ENCODE measurements around the gene PNLIPRP1.

DNA sequence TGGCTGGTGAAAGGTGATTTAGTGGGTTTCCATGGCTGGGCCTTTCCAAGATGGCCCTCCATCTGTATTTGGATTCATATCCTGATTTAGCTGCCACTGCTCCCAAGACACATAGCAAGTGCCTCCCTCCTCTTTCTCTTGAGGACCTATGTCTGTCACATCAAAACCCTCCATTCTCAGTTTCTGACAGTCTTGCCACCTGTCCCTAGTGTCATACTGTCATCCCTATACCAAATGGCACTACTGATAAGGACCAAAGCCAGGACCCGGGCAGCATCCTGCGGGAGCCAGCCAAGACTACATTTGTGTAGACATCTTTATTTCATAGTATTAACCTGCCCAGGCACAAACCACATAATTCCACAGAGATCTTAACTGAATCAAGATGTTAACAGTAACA is 64.8 kb downstream of the PNLIPRP1 start:
- TF ChIP-seq, protein P1, sequence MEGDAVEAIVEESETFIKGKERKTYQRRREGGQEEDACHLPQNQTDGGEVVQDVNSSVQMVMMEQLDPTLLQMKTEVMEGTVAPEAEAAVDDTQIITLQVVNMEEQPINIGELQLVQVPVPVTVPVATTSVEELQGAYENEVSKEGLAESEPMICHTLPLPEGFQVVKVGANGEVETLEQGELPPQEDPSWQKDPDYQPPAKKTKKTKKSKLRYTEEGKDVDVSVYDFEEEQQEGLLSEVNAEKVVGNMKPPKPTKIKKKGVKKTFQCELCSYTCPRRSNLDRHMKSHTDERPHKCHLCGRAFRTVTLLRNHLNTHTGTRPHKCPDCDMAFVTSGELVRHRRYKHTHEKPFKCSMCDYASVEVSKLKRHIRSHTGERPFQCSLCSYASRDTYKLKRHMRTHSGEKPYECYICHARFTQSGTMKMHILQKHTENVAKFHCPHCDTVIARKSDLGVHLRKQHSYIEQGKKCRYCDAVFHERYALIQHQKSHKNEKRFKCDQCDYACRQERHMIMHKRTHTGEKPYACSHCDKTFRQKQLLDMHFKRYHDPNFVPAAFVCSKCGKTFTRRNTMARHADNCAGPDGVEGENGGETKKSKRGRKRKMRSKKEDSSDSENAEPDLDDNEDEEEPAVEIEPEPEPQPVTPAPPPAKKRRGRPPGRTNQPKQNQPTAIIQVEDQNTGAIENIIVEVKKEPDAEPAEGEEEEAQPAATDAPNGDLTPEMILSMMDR (conservative IDR thresholded peaks at IDR 0.05; ENCODE audit: low read depth, low read length), result no peak
- no peak for TF ChIP-seq RAD21 (IDR thresholded peaks at IDR 0.05; ENCODE audit: low read length)

All from IMR-90 (cell line).